GM12878 (cell line): ENCODE data around the gene KIFAP3. TPM values are rescaled to one million over a fixed set of nuclear protein-coding genes. Genes with fewer than 3 reads are reported as not detected.
A peak's percentile ranks its signal among the peaks of the same experiment; 100 is the strongest.

Source experiments
- ATAC-seq: fragments of 200-7000 bp; cut with Tn5 transposase; 3 replicates; pipeline ENCODE4 v1.9.1; 2020; ENCODE audit warnings: mild to moderate bottlenecking, moderate library complexity
- BruUV-seq: library from RNA; stranded (reverse); fragments of 400-500 nt; replicated peaks from 2 replicates; lab custom pipeline; 2021; lab: Mats Ljungman, UMichigan
- CTCF ChIA-PET: fragments of 300-600 bp; sonication (Branson Sonifier 250); formaldehyde crosslinking; extraction: SDS; loops from one replicate; lab custom pipeline; 2021; ENCODE audit warnings: inconsistent platforms; lab: Yijun Ruan, JAX
- POLR2A ChIA-PET: fragments of 350-600 bp; formaldehyde crosslinking; extraction: SDS; loops from one replicate; lab custom pipeline; 2021; ENCODE audit warnings: inconsistent platforms; lab: Charles Lee
- RAD21 ChIA-PET: fragments of 300-600 bp; sonication (Branson Sonifier 250); formaldehyde crosslinking; loops from one replicate; lab custom pipeline; 2023; ENCODE audit warnings: antibody characterized with exemption; ENCODE audit not compliant: unreplicated experiment; lab: Charles Lee
- SMC1A ChIA-PET: fragments of 300-600 bp; sonication (Branson Sonifier 250); formaldehyde crosslinking; loops from one replicate; lab custom pipeline; 2023; ENCODE audit not compliant: unreplicated experiment, uncharacterized antibody; lab: Charles Lee
- DNase-seq: peaks from one replicate; pipeline ENCODE4 v3.0.0-alpha.2; 2011; ENCODE audit warnings: low read depth, low spot score
- FAIRE-seq: peaks from 3 replicates; lab custom pipeline; 2011; peaks lifted over from hg19 to GRCh38; lab: Jason Lieb, UNC
- H2AFZ ChIP-seq: 2 replicates; pipeline ENCODE4 v1.6.0; 2011; ENCODE audit warnings: low read depth, low read length, control low read depth; ENCODE audit not compliant: control insufficient read depth
- H3K27ac ChIP-seq: 2 replicates; pipeline ENCODE4 v1.5.1; 2011; ENCODE audit warnings: control low read depth; ENCODE audit not compliant: control insufficient read depth, insufficient read depth
- H3K27me3 ChIP-seq, 2 experiments: replicated peaks in 1 of 2; 2 replicates each; pipeline versions ENCODE4 v1.6.0 to v1.6.1; 2011; ENCODE audit warnings: low read length in 1 of 2; ENCODE audit not compliant: control insufficient read depth in 2 of 2, insufficient read depth in 2 of 2
- H3K36me3 ChIP-seq, 2 experiments: 2 replicates each; pipeline ENCODE4 v1.5.1; 2011; ENCODE audit warnings: low read length in 1 of 2; ENCODE audit not compliant: control insufficient read depth in 2 of 2, insufficient read depth in 2 of 2
- H3K4me1 ChIP-seq: 2 replicates; pipeline ENCODE4 v1.6.1; 2011; ENCODE audit warnings: mild to moderate bottlenecking, low read length, moderate library complexity, mixed read lengths; ENCODE audit not compliant: control insufficient read depth, insufficient read depth
- H3K4me2 ChIP-seq: 2 replicates; pipeline ENCODE4 v1.6.0; 2011; ENCODE audit warnings: control low read depth; ENCODE audit not compliant: control insufficient read depth, insufficient read depth
- H3K4me3 ChIP-seq: fragments of 200-600 bp; sonication (generic); 2 replicates; pipeline ENCODE4 v1.5.1; 2016
- H3K79me2 ChIP-seq: 2 replicates; pipeline ENCODE4 v1.6.0; 2011; ENCODE audit warnings: low read length; ENCODE audit not compliant: control insufficient read depth, insufficient read depth
- H3K9ac ChIP-seq: 2 replicates; pipeline ENCODE4 v1.8.0; 2011; ENCODE audit warnings: low read length, control low read depth, mixed read lengths; ENCODE audit not compliant: control insufficient read depth, insufficient read depth
- H3K9me3 ChIP-seq: replicated peaks from 3 replicates; pipeline ENCODE4 v1.5.1; 2011; ENCODE audit warnings: mild to moderate bottlenecking, low read length; ENCODE audit not compliant: control insufficient read depth, insufficient read depth
- H4K20me1 ChIP-seq: 2 replicates; pipeline ENCODE4 v1.6.0; 2011; ENCODE audit not compliant: control insufficient read depth, insufficient read depth
- CBX3 ChIP-seq: fragments of 200-600 bp; sonication (generic); IDR thresholded peaks from 2 replicates; pipeline ENCODE4 v1.6.1; 2016; ENCODE audit warnings: low read depth, borderline replicate concordance
- ETV6 ChIP-seq, 2 experiments: fragments of 450-650 bp in 1 of 2; IDR thresholded peaks in 1 of 2; conservative IDR thresholded peaks in 1 of 2; 2 replicates each; pipeline ENCODE4 v1.6.1; 2014; ENCODE audit warnings: antibody characterized with exemption in 1 of 2, borderline replicate concordance in 1 of 2, low read depth in 1 of 2, mild to moderate bottlenecking in 1 of 2, moderate library complexity in 1 of 2
- GABPA ChIP-seq: IDR thresholded peaks from 2 replicates; pipeline ENCODE4 v1.6.1; 2014; ENCODE audit warnings: antibody characterized with exemption, low read depth, mild to moderate bottlenecking, inconsistent platforms
- IKZF1 ChIP-seq: fragments of 450-650 bp; conservative IDR thresholded peaks from 2 replicates; pipeline ENCODE4 v1.6.1; 2017; ENCODE audit warnings: antibody characterized with exemption, mild to moderate bottlenecking
- IKZF2 ChIP-seq, 2 experiments: fragments of 450-650 bp; IDR thresholded peaks; 2 replicates each; pipeline ENCODE4 v1.6.1; 2017; ENCODE audit warnings: mild to moderate bottlenecking in 2 of 2, moderate library complexity in 2 of 2
- KAT2A ChIP-seq: conservative IDR thresholded peaks from 2 replicates; pipeline ENCODE4 v1.6.1; 2011; ENCODE audit warnings: low read depth, low read length; ENCODE audit not compliant: control insufficient read depth
- MTA2 ChIP-seq: fragments of 450-650 bp; IDR thresholded peaks from 2 replicates; pipeline ENCODE4 v1.6.1; 2016; ENCODE audit warnings: low read depth, mild to moderate bottlenecking, moderate library complexity
- RUNX3 ChIP-seq: IDR thresholded peaks from 2 replicates; pipeline ENCODE4 v1.6.1; 2012; ENCODE audit warnings: low read length, inconsistent platforms
- STAT3 ChIP-seq: IDR thresholded peaks from 2 replicates; pipeline ENCODE4 v1.6.1; 2011; ENCODE audit warnings: low read depth, low read length, improper control_type of control experiment
- TCF3 ChIP-seq: IDR thresholded peaks from 2 replicates; pipeline ENCODE4 v1.6.1; 2012; ENCODE audit warnings: low read depth, mild to moderate bottlenecking, low read length, borderline replicate concordance; ENCODE audit not compliant: insufficient read depth
- ZZZ3 ChIP-seq: IDR thresholded peaks from 2 replicates; pipeline ENCODE4 v1.6.1; 2011; ENCODE audit warnings: low read depth; ENCODE audit not compliant: control insufficient read depth, insufficient read length
- WGBS: methylation state at CpG from one replicate; pipeline ENCODE4 v1.1.6; 2016; ENCODE audit warnings: low lambda C conversion rate; ENCODE audit not compliant: insufficient replicate concordance, insufficient coverage; ENCODE audit errors: missing lambda C conversion rate; 5-methylcytosine and 5-hydroxymethylcytosine counted together
- in situ Hi-C: fragments of 300-500 bp; cut with MboI; formaldehyde crosslinking; loops from 9 replicates; pipeline ENCODE4 v1.14.3; 2018; ENCODE audit warnings: mixed read lengths
- intact Hi-C: fragments of 100-400 bp; cut with micrococcal nuclease; formaldehyde crosslinking; loops from one replicate; pipeline ENCODE4 v1.14.2; 2022; ENCODE audit not compliant: unreplicated experiment
- polyA plus RNA-seq, 11 experiments: library from polyadenylated mRNA; depleted of rRNA in 4 of 11; unstranded in 6 of 11; stranded (reverse) in 5 of 11; fragments of >200 nt; fragmentation: Nextera tagmentation in 4 of 11; fragmentation: Illumina TruSeq in 1 of 11; extraction: Ambion mirVana in 4 of 11; extraction: Trizol in 1 of 11; gene quantifications; 1 replicate in 1 of 11; 2 replicates in 10 of 11; pipeline versions ENCODE4 v1.2.1 to v1.2.3, GENCODE V29; 2011 to 2016; ENCODE audit warnings: inconsistent platforms in 2 of 11, missing spikeins in 2 of 11, low read depth in 1 of 11
- total RNA-seq, 4 experiments: library from RNA; depleted of rRNA in 3 of 4; stranded (reverse); fragments of >200 nt in 3 of 4; fragmentation: Illumina TruSeq in 1 of 4; extraction: Trizol in 1 of 4; gene quantifications; 2 replicates each; pipeline versions ENCODE4 v1.2.1 to v1.2.3, GENCODE V29; 2013 to 2021
- TF ChIP-seq, protein P1 (sequence below): fragments of 450-650 bp; IDR thresholded peaks from 2 replicates; pipeline ENCODE4 v1.6.1; 2017; ENCODE audit warnings: antibody characterized with exemption, mild to moderate bottlenecking, moderate library complexity
- TF ChIP-seq, protein P2 (sequence below): IDR thresholded peaks from 2 replicates; pipeline ENCODE4 v1.6.1; 2012; ENCODE audit warnings: mild to moderate bottlenecking, low read depth, low read length

Gene KIFAP3
- total and polyA plus RNA-seq, 10 of the 15 experiments (the other 5 are each of a cell fraction or from before 2014, with no cell fraction given) = 13.7 to 100 (median 18.9) TPM

DNA sequence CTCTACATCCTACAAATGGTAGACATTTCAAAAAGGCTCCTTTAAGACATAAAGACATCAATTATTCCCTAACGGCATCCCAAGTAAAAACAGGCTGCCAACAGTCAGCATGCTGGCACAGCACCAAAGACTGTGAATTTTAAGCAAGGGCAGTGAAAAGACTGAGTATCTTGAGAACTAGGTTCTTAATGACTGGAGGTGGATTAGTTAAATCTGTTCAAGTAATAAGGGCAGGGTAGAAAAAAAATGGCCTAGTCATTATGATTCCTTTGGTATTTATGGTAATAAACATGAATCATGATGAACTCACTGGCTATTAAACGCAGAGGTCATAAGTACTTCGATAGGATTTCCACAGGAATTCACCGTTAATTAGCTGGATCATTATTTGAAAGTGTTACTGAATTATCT, 75.2 kb downstream of the KIFAP3 start (continued):
- TF ChIP-seq, protein P1, sequence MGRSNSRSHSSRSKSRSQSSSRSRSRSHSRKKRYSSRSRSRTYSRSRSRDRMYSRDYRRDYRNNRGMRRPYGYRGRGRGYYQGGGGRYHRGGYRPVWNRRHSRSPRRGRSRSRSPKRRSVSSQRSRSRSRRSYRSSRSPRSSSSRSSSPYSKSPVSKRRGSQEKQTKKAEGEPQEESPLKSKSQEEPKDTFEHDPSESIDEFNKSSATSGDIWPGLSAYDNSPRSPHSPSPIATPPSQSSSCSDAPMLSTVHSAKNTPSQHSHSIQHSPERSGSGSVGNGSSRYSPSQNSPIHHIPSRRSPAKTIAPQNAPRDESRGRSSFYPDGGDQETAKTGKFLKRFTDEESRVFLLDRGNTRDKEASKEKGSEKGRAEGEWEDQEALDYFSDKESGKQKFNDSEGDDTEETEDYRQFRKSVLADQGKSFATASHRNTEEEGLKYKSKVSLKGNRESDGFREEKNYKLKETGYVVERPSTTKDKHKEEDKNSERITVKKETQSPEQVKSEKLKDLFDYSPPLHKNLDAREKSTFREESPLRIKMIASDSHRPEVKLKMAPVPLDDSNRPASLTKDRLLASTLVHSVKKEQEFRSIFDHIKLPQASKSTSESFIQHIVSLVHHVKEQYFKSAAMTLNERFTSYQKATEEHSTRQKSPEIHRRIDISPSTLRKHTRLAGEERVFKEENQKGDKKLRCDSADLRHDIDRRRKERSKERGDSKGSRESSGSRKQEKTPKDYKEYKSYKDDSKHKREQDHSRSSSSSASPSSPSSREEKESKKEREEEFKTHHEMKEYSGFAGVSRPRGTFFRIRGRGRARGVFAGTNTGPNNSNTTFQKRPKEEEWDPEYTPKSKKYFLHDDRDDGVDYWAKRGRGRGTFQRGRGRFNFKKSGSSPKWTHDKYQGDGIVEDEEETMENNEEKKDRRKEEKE = no peak

DNA sequence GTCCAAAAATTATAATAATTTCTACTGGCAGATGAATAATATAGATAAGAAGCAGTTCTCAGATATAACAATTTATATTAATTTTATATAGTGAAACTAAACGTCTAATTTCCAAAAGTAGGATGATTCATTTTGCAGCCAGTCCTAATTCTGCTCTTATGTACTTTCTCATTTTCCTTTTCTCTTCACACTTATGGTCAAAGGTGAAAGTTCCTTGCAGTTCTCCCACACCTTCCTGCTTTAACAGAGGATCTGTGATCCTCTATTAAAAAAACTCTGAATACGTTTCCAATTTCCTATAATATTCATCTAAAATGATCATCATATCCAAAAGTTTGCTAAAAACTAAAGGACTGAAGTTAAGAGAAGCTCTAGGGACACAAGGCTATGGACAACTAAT, 78.5 kb downstream of the KIFAP3 start:
- ATAC-seq (peak; percentile 26; the same call in 1 of the 3 replicates), FAIRE-seq (no peak), DNase-seq (no peak)
- in situ Hi-C loops (no loop called here), intact Hi-C loops (no loop called here)
- Histone ChIP-seq H3K36me3 (no peaks in the 10 kb centered on the region; a peak in 1 of 4 replicates), H3K4me1 (no peaks in the 10 kb centered on the region), H4K20me1 (no peaks in the 10 kb centered on the region), H3K4me2 (no peak overlapping the region), H3K4me3 (no peak overlapping the region), H2AFZ (no peak overlapping the region), H3K27ac (no peak overlapping the region), H3K79me2 (no peaks in the 10 kb centered on the region), H3K9me3 (no peaks in the 10 kb centered on the region), H3K9ac (no peak overlapping the region), H3K27me3 (no peaks in the 10 kb centered on the region)
- CTCF ChIA-PET = interaction anchor here (0.7 to 1.3 kb wide), 2 partner anchors 29 to 67 kb away, joined by 3 read pairs; no protein-coding TSS in a partner anchor
- SMC1A ChIA-PET = interaction anchor here (0.6 to 1.2 kb wide), 6 partner anchors 13 to 711 kb away, joined by 3 to 4 read pairs (median 3); no protein-coding TSS in a partner anchor
- RAD21 ChIA-PET = interaction anchor here (1.2 kb wide), 1 partner anchor 14 kb away, joined by 4 read pairs; no protein-coding TSS in a partner anchor
- no TSS peak for BruUV-seq
- 27% methylated on average over 2 of the region's 2 CpGs for WGBS
- POLR2A ChIA-PET = no interaction called here
- TF ChIP-seq IKZF1 = no peak
- no peak for TF ChIP-seq TCF3
- no peak for TF ChIP-seq STAT3
- TF ChIP-seq RUNX3 = no peak
- no peak for TF ChIP-seq KAT2A
- no peak for TF ChIP-seq IKZF2 (IDR thresholded peaks at IDR 0.05)
- TF ChIP-seq, protein P2, sequence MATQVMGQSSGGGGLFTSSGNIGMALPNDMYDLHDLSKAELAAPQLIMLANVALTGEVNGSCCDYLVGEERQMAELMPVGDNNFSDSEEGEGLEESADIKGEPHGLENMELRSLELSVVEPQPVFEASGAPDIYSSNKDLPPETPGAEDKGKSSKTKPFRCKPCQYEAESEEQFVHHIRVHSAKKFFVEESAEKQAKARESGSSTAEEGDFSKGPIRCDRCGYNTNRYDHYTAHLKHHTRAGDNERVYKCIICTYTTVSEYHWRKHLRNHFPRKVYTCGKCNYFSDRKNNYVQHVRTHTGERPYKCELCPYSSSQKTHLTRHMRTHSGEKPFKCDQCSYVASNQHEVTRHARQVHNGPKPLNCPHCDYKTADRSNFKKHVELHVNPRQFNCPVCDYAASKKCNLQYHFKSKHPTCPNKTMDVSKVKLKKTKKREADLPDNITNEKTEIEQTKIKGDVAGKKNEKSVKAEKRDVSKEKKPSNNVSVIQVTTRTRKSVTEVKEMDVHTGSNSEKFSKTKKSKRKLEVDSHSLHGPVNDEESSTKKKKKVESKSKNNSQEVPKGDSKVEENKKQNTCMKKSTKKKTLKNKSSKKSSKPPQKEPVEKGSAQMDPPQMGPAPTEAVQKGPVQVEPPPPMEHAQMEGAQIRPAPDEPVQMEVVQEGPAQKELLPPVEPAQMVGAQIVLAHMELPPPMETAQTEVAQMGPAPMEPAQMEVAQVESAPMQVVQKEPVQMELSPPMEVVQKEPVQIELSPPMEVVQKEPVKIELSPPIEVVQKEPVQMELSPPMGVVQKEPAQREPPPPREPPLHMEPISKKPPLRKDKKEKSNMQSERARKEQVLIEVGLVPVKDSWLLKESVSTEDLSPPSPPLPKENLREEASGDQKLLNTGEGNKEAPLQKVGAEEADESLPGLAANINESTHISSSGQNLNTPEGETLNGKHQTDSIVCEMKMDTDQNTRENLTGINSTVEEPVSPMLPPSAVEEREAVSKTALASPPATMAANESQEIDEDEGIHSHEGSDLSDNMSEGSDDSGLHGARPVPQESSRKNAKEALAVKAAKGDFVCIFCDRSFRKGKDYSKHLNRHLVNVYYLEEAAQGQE = no peak
- TF ChIP-seq GABPA = no peak
- no peak for TF ChIP-seq ZZZ3
- TF ChIP-seq, protein P1 = no peak
- no peak for TF ChIP-seq ETV6 (conservative IDR thresholded peaks at IDR 0.05 in 1 of 2, IDR thresholded peaks at IDR 0.05 in 1 of 2; ENCODE audit: borderline replicate concordance in 1 of 2, low read depth in 1 of 2)
- TF ChIP-seq MTA2 = no peak
- TF ChIP-seq CBX3 = no peak
